NCI-H1105 treated with DMSO at 0.1 percent for 48 hours (cell line): ENCODE measurements around the gene SLC8A2.

Experiments
- DNase-seq: peaks from one replicate; lab custom pipeline; 2025; lab: John Stamatoyannopoulos, UW

The SLC8A2 gene

DNA sequence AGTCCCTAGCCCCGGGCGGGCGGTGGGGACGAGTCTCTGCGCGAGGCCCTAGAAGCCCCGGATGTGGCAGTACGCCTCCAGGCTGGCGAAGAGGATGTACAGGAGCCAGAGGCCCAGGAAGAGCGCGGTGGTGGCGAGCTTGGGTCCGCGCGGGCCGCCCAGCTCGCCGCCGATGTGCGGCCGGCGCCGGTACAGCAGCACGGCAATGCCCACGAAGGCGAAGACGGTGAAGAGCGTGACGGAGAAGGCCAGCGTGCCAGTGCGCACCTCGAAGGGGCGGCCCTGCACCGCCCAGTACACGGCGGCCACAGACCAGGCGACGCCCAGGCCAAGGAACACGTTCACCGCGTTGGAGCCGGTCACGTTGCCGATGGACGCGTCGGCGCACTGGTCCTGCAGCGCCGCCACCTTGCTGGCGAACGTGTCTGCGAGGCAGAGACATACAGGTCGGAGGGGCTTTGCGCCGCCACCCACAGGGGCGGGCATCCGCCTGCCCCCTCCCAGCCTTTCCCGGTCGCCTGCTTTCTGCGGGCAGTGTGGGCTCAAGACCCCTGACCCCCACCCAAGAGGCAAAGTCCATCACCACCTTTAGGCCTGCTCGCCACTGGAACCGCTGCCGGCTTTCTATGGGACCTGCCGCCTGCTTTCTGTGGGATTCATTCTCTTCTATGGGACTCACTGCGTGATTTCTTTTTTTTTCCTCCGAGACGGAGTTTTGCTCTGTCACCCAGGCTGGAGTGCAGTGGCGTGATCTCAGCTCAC is 41.5 kb downstream of the SLC8A2 start:
- DNase-seq, result no peak

DNA sequence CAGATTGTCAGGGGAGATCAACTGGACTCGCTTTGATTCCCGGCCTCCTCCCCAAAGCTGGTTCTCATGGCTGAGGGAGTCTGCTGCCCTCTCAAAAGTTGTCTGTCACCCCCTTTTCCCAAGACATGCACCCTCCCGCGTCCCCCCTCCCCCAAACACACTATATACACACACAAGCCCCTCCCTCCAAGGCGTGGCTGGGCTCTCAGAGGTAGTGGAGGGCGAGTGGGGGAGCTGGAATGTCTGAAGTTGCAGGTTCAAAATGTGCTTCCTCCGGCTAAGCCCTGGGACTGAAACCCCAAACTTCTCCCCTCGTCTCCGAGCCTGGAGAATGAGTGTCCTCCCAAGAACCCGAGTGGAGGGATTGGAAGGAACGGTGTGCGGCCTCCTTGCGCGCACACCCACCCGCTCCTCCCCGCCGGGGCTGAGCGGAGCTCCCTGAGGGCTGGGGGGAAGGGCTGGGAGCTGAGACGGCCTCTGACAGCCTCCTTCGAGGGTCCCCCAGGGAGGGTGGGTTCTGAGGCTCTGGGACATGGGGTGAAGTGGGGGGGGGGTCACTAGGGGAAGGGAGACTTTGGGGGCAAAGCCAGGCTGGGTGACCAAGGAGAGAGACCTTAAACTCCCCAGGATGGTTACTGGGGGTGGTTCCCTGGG is 42.4 kb downstream of the SLC8A2 start:
- DNase-seq, result no peak

DNA sequence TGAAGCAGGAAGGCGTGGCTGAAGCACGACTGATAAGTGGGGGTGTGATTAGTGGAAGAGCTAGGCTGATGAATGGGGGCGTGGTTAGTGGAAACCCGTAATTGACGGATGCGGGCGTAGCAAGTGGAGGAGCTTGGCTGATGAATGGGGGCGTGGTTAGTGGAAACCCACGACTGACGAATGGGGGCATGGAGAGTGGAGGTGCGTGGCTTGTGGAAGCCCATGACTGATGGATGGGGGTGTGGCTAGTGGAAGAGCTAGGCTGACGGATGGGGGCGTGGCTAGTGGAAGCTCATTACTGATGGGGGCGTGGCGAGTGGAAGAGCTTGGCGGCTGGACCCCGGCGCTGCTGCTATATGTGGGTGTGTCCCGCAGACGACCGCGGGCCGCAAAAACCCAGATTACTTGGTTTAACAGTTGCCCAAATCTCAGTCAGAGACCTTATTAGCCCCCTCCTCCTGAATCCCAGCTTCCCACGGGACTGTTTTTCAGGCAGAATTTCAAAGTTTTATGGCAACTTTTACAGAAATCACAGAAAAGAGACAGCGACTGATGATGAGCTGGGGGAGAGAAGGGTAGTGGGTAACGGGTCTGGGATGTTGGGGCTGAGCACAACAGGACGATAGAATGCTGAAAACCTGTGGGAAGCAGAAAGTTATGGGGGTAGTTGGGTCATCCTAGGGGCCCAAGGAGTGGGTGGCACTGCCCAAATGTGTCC is 43.4 kb downstream of the SLC8A2 start:
- peak; percentile 99 for DNase-seq

DNA sequence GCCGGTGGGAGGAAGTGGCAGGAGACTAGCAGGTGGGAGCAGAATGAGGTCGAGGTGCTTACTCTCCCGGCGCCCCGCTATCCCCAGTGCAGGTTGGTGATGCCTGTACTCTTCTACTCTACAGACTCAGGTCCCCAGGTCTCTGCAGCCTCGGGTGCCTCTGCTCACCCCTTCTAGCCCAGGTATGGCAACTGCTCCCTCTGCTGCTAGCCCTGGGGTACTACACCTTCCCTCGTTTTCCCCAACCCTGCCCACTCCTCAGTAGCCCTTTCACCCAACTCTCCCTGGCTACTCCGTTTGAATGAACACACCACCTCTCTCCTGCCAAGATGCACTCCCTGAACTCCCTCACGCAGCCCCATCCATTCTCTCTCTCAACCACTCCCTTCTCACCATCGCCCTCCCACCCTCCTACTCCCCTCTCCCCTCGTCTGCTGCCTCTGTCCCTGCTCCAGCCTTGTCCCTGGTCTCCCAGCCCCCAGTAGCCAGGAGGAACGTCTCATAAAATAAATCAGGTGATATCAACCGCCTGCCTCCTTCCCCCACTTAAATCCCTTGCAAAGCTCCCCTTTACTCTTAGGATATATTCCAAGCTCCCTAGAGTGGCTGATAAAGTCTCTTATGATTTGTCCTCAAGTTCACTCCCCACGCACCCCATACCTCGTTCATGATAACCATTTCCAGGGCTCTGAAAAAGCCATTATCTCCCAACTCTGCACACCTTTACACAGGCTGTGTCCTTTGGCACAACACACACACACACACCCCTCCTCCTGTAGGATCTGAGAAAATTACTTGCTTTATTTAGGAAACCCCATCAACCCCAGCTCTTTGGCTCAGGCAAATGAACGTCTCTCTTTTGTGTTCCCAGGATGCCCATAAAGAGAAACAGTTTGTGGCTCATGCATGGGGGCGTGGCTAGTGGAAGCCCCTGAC is 44.2 kb downstream of the SLC8A2 start:
- peak; percentile 79 for DNase-seq

DNA sequence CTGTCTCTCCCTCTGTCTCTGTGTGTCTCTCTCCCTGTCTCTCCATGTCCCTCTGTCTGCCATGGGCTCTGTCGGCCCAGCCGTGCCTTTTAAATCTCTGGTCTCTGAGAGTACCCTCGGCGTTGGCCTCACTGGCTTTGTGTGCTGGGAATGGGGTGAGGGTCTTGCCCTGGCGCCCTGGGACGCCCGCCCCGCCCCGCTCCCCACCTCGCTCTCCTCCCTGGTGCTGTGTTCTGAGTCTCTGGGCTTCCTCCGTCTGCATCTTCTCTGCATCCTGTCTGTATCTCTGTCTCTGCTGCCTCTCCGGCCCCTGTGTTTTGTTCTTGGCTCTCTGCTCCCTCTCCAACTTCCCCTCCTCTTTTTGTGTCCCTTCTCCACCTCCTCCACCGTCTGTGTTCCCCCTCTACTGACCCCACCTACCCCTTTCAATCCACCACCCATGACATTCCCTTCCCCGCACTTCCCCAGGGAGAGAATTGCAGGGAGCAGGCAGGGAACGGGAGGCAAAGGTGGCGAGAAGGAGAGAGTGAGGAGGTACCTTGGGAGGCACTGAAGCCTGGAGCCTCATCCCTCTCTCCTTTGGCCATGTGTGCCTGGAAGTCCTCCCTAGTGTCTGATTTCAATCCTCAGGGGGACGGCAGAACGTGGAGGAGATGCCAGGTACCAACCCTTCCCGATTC is 48.4 kb downstream of the SLC8A2 start:
- no peak for DNase-seq

DNA sequence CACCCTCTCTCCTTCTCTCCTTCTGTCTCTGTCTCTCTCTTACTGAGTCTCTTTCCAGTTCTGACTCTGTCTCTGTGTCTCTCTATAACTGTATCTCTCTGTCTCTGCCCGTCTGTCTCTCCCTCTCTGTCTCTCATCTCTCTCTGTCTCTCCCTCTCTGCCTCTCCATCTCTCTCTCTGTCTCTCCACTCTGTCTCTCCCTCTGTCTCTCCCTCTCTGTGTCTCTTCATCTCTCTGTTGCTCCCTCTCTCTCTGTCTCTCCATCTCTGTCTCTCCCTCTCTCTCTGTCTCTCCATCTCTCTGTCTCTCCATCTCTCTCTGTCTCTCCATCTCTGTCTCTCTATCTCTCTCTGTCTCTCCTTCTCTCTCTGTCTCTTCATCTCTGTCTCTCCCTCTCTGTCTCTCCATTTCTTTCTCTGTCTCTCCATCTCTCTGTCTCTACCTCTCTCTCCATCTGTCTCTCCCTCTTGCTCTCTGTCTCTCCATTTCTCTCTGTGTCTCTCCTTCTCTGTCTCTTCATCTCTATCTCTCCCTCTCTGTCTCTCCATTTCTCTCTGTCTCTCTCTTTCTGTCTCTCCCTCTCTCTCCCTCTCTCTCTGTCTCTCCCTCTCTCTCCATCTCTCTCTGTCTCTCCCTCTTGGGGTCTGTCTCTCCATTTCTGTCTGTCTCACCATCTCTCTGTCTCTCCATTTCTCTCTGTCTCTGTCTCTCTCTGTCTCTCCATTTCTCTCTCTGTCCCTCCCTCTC is 49.1 kb downstream of the SLC8A2 start:
- no peak for DNase-seq

DNA sequence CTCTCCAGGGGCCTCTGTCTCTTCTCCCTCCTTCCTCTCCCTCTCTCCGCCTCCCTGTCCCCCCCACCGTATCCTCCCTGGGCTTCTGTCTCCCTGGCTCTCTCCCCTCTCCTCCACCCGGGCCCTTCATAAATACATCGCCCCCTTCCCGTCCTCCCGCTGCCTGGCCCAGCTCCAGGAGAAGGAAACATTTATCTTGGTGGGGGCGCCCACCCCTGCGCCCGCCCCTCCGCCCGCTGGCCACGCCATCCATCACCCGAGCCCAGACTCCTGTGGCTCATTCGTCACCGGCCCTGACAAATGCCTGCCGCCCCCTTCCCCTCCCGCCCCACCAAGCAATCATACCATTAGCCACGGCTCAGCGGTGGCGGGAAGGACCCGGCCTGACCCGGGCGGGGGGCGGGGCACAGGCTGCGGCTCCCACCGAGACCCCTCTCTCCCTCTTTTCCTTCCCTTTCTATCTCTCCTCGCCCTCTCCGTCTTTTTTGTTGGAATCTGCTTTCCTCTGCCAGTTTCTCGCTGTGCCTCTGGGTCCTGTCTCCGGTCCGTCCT is 49.8 kb downstream of the SLC8A2 start:
- DNase-seq, result peak; percentile 60

DNA sequence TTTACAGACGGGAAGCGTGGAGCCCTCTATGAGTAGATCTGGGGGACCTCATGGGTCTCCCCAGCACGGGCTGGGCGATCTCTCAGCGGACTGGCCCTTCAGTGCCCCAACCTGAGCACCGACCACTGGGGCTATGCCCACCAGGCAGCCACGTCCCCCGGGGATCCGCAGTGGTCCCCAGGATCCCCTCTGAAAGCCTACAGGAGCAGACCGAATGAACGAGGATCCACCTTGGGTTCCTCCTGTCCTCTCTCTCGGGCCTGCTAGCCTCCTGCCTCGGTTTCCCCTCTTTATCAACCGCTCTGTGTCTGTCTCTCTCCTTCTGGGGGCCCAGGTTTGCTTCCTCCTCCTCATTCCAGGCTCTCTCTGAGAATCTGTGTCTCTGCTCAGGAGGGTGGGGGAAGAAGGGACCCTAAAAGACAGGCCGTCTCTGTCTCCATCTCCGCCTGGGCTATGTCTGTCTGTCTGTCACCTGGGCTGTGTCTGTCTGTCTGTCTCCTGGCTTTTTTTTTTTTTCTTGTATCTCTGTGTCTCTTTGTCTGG is 50.4 kb downstream of the SLC8A2 start:
- DNase-seq, result no peak

DNA sequence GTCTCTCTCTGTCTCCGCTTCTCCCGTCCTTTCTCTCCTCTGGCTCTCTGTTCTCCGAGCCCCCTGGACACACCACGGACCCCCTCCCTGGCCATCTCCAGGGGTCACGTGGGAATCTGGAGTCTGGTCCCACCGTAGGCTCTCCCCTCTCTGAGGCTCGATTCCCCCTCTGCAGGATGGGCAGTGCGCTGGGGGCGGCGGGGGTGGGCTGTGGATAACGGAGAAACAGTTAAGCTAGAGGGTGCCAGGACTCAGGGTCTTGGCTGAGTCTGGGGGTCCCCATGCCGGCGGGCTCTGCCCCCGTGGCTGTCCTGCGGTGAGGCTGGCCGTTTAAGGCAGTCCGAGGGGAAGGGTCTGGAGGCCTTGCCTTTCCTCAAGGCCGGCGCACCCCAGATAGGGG is 51.9 kb downstream of the SLC8A2 start:
- no peak for DNase-seq

DNA sequence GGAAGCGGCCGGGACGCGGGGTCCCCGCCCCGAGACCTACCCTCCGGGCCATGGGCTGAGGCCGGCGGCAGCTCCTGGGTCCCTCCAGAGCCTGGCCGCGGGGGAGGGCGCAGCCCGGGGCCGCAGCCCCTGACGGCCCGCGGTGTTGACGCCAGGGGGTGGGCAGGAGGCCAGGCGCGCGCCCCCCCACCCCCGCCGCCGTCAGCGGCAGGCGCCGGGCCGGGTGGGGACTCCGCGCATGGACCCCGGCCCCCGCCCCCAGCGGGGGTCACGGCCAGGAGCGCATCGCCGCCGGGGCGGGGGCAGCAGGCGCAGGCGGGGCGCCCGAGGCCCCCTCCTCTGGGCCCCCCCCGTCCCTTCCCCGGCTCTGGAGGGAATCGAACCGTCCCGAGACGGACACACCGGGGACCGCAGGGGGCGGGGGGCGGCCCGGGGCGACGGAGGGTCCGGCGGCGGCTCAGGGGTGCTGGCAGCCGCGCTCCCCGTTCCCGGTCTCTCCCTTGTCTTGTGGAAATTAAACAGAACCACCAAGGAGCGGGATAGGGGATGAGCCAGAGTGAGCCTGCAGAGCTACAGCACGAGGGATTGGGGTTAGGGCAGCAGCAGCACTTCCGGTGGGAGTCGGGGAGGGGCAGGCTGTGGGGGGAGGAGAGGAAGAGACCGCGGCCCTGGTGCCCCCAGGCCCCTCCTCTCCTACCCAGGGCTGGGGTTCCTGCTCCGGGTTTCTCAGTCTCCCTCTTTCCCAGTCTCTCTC is 52.5 kb downstream of the SLC8A2 start, which contains the start of gene MEIS3:
MEIS3 (minus strand) TSS at position 498 of the 754 bp plus-strand sequence; CDS start at position 52, 446 bp downstream.
- DNase-seq, result no peak

DNA sequence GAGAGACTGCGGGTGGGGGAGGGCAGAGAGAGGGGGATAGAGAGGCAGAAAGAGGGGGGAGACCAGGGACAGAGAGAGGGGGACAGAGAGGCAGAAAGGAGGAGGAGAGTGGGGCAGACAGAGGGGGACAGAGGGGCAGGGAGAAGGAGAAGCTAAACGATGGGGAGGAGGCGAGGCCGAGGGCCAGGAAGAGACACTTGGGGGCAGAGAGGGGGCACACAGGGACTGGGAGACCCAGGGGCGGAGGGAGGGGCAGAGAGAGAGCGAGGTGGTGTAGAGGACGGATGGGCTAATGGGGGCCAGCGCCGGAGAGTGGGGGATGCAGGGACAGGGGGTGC is 53.0 kb downstream of the SLC8A2 start:
- DNase-seq, result no peak

DNA sequence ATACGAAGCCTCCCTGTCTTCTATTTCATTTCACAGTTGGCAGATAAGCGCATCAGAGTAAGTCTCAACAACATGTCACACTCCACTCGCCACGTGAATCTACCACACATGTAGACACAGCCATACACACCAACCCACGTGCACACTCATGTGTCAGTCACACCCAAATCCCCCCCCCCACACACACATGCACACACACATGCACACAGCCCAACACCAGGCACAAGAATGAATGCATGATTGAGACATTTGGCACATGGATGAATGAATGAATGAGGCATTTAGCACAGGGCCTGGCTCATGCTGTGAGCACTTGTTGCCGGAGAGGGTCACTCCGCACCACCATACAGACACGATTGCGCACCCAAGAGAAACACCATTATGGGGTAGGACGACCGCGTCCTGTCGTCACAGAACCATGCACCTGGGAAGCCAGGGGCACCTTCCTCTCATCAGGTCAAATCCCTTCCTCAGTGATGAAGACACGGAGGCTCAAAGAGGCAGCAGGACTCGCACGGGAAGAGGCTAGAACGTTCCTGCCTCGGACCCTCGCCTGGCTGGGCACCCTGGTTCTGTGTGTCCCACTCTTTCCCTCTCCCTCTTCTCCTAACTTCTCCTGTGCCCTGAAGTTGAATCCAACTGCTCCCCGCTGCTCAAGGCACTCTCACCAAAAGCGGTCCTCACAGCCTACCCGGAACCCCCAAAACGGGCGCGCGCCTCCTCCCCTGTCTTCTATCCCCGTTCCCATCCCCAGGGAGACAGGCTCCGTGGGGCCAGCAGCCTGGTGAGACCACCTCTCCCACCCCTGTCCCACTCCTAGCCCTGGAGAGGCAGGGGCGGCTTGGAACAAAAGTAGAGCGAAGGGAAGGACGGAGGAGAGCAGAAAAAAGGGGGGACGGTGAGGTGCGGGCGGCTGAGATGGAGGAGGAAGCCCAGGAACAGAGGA is 53.7 kb downstream of the SLC8A2 start:
- DNase-seq, result no peak

DNA sequence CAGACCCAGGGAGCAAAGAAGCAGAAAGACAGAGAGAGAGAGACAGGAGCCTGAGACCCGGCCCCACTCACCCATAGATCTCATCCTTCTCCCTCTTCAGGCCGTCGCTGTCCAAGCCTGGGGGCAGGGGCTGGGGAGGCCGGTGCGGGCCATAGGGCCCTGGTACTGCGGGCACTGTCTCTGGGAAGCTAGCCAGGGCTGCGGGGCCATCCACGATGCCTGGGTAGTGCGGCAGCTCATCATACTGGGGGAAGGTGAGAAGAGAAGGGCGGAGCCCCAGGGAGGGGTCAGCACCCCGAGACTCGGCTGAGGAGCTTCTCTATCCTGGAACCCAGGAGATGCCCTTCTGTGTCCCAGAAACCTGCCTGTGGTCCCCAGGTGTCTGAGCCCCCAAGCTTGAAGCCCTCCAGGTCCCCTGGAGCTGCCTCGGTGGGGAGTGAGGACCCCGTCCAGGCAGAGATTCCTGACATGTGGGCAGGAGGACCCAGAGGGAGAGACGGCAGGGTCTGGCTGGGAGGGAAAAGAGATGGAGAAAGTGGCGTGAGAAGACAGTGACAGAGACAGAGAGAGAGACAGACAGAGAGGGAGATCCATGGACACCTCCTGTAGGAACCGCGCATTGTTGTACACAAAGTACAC is 54.5 kb downstream of the SLC8A2 start:
- no peak for DNase-seq

DNA sequence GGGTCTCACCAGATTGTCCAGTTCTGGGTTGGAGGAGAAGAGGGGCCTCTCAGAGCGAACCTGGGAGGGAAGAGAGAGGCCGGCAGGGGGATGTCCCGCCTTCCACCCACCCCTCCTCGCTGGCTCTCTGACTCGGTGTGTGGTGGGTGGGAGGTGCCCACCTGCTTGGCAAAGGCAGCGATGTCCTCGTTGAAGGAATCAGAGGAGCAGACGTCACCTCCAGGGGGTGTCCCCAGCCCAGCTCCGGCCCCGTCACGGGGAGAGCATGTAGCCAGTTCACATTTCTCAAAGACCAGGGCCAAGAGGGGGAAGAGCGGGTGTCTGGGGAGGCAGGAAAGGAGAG is 55.1 kb downstream of the SLC8A2 start:
- DNase-seq, result no peak

DNA sequence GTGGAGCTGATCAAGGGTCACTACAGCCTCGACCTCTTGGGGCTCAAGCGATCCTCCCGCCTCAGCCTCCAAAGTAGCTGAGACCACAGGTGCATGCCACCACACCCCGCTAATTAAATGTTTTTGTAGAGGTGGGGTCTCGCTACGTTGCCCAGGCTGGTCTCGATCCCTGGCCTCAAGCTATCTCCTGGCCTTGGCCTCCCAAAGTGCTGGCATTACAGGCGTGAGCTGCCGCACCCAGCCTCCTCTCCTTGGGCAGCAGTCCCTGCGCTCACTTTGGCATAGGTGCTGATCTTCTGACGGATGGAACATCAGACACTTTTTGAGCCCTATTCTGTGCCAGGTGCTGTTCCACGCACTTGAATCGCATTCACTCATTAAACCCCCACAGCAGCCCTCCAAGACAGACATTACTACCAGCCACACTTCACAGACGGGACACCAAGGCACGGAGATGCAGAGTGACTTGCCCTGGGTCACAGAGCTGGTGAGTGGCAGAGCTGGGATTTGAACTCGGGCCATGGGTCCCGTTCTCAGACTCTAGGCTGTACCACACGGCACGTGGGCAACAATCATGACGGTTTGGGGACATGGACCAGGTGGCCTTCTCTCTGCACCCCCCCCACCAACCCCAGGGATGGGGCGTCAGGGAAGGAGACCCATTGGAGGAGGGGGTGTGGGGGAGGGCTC is 55.6 kb downstream of the SLC8A2 start:
- no peak for DNase-seq

DNA sequence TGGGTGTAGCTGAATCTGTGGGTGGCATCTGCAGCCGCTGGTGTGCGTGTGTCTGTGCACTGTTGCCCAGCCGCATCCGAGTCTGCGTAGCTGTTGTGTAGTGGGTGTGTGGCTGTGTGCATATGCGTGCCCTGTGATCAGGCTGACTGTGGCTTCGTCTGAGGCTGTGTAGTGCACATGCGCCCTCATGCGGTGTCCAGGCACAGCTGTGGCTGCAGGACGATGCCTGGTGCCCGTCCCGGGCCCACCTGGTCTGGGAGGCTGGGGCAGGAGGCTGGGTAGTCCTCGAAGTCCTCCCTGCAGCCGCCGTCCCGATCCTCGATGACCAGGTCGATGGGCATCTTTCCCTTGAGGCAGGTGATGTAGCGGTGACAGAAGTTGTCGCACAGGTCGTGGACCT is 57.2 kb downstream of the SLC8A2 start:
- no peak for DNase-seq

DNA sequence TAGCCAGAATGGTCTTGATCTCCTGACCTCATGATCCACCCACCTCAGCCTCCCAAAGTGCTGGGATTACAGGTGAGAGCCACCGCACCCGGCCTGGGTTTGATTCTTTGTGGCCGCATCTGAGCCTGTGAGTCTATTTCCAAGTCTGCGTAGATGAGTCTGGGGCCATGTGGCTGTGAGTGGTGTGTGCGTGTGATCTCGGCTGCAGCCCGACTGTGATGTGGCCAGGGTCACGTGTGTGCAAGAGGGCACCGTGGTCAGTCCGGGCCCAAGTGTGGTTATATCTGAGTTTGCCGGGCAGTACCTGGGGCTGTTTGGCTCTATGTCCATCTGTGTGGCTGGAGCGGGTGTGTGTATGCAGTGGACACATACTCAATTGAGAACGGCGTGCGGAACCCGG is 57.8 kb downstream of the SLC8A2 start:
- DNase-seq, result no peak
